Activated CD4-positive, alpha-beta T cell treated with anti-CD3 and anti-CD28 coated beads for 36 hours (primary cell): ENCODE data around the gene ZNF24. TPM values are rescaled to one million over a fixed set of nuclear protein-coding genes. Genes with fewer than 3 reads are reported as not detected.
A peak's percentile ranks its signal among the peaks of the same experiment; 100 is the strongest.

Experiments used
- ATAC-seq: fragments of 200-7000 bp; cut with Tn5 transposase; one replicate; pipeline ENCODE4 v1.10.0; 2021; ENCODE audit warnings: mild to moderate bottlenecking, moderate library complexity
- CTCF ChIA-PET: fragments of 350-600 bp; sonication (Branson Sonifier 250); formaldehyde crosslinking; loops from one replicate; lab custom pipeline; 2021; ENCODE audit warnings: antibody characterized with exemption; lab: Charles Lee
- POLR2A ChIA-PET: fragments of 350-600 bp; sonication (Branson Sonifier 250); formaldehyde crosslinking; loops from one replicate; lab custom pipeline; 2021; ENCODE audit warnings: antibody characterized with exemption, inconsistent platforms; lab: Charles Lee
- DNase-seq: peaks from one replicate; pipeline ENCODE4 v3.0.0-alpha.2; 2020
- H3K27ac Mint-ChIP-seq: one replicate; pipeline ENCODE4 v1.8.0; 2021; ENCODE audit warnings: mixed read lengths
- H3K27me3 Mint-ChIP-seq: one replicate; pipeline ENCODE4 v1.8.0; 2021; ENCODE audit warnings: mixed read lengths
- H3K36me3 Mint-ChIP-seq: one replicate; pipeline ENCODE4 v1.8.0; 2021; ENCODE audit warnings: low read depth, mixed read lengths
- H3K4me1 Mint-ChIP-seq: one replicate; pipeline ENCODE4 v1.8.0; 2021; ENCODE audit warnings: mixed read lengths
- H3K4me3 Mint-ChIP-seq: one replicate; pipeline ENCODE4 v1.8.0; 2021; ENCODE audit warnings: mild to moderate bottlenecking, moderate library complexity, mixed read lengths
- H3K9me3 Mint-ChIP-seq: one replicate; pipeline ENCODE4 v1.8.0; 2021; ENCODE audit warnings: low read depth, mixed read lengths
- intact Hi-C, 2 experiments: fragments of 100-400 bp; cut with DNase I in 1 of 2; cut with micrococcal nuclease in 1 of 2; formaldehyde crosslinking; loops; one replicate each; pipeline versions ENCODE4 v1.14.2 to v1.15.1; 2022 to 2024; cut with DNase I, micrococcal nuclease
- total RNA-seq, 2 experiments: library from RNA; stranded (reverse); gene quantifications; one replicate each; pipeline ENCODE4 v1.2.3, GENCODE V29; 2021

The ZNF24 gene
- total RNA-seq, 2 experiments from 2014 or later = 31.7 to 50.9 TPM

DNA sequence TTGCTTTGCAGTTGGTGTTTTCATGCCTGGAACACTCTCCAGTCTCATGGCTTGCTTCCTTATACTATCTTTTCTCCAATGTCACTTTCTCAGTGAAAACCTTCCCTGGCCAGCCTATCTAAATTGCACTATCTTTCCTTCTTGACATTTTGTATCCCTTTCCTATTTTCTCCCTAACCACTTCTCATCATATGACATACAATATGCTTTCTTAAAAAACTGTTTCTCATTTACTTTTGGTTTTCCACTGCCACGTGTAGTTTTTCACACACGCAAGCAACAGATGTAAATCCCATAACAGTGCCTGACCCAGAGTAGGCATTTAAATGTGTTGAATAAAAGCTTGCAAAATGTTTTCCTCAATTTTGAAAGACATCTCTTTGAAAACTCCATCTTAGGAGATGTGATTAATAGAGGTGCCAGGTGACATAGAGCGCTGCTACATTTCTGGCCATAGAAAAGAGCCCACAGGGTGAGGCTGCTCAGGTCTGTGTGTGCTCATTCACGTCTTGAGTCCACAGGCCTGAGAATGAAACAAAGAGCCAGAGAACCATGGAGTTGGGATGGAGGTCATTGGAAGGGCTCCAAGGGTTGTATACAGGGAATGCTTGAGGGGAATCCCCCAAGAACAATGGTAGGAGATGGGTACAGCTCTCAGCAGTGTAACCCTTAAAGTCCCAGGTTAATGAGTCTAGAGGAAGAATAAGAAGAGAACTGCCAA is 12.7 kb downstream of the ZNF24 start:
- Mint-ChIP-seq H3K4me3 (no peak overlapping the region), H3K4me1 (peaks cover 9% of the 10 kb centered on the region), H3K9me3 (peaks cover 2% of the 10 kb centered on the region), H3K36me3 (peaks cover 39% of the 10 kb centered on the region), H3K27me3 (no peaks in the 10 kb centered on the region), H3K27ac (no peak overlapping the region)
- POLR2A ChIA-PET = no interaction called here
- CTCF ChIA-PET = no interaction called here
- DNase-seq (no peak), ATAC-seq (no peak)
- intact Hi-C loops = no loop called here

- H3K27me3 Mint-ChIP-seq = no peaks in the 10 kb centered on the region
- H3K27ac Mint-ChIP-seq = no peak overlapping the region
- DNase-seq (no peak), ATAC-seq (no peak)
- no peak overlapping the region for H3K4me3 Mint-ChIP-seq
- H3K4me1 Mint-ChIP-seq = peaks cover 3% of the 10 kb centered on the region
- intact Hi-C loops = no loop called here
- peaks cover 2% of the 10 kb centered on the region for H3K9me3 Mint-ChIP-seq
- H3K36me3 Mint-ChIP-seq = peaks cover 17% of the 10 kb centered on the region
- CTCF ChIA-PET = no interaction called here
- POLR2A ChIA-PET = no interaction called here
Measured at GRCh38 chr18:35328868-35329267, 15.4 kb downstream of the ZNF24 start.

- Mint-ChIP-seq H3K36me3 (peaks cover 2% of the 10 kb centered on the region), H3K27me3 (no peaks in the 10 kb centered on the region), H3K9me3 (peaks cover 2% of the 10 kb centered on the region), H3K4me1 (peaks cover 3% of the 10 kb centered on the region), H3K27ac (peak overlapping the region; percentile 58), H3K4me3 (no peak overlapping the region)
- ChIA-PET POLR2A (no interaction called here), CTCF (interaction anchor here (0.6 kb wide), 2 partner anchors 19 to 177 kb away, joined by 3 to 8 read pairs; no protein-coding TSS in a partner anchor)
- intact Hi-C loops = no loop called here
- peak; percentile 70 for ATAC-seq
- no peak for DNase-seq
Measured at GRCh38 chr18:35326695-35327387, 17.4 kb downstream of the ZNF24 start.

GRCh38 chr18:35324926-35325655 is 19.1 kb downstream of the ZNF24 start:
- Mint-ChIP-seq H3K9me3 (peaks cover 2% of the 10 kb centered on the region), H3K27ac (no peak overlapping the region), H3K27me3 (no peaks in the 10 kb centered on the region), H3K4me3 (no peak overlapping the region), H3K4me1 (peaks cover 3% of the 10 kb centered on the region), H3K36me3 (peaks cover 2% of the 10 kb centered on the region)
- ChIA-PET POLR2A (no interaction called here), CTCF (no interaction called here)
- ATAC-seq (no peak), DNase-seq (no peak)
- intact Hi-C loops = no loop called here

GRCh38 chr18:35322486-35323458 is 21.4 kb downstream of the ZNF24 start:
- ChIA-PET POLR2A (no interaction called here), CTCF (no interaction called here)
- intact Hi-C loops = no loop called here
- H3K9me3 Mint-ChIP-seq = no peaks in the 10 kb centered on the region
- peaks cover 3% of the 10 kb centered on the region for H3K4me1 Mint-ChIP-seq
- DNase-seq (no peak), ATAC-seq (no peak)
- no peak overlapping the region for H3K4me3 Mint-ChIP-seq
- H3K36me3 Mint-ChIP-seq = no peaks in the 10 kb centered on the region
- no peaks in the 10 kb centered on the region for H3K27me3 Mint-ChIP-seq
- H3K27ac Mint-ChIP-seq = no peak overlapping the region

DNA sequence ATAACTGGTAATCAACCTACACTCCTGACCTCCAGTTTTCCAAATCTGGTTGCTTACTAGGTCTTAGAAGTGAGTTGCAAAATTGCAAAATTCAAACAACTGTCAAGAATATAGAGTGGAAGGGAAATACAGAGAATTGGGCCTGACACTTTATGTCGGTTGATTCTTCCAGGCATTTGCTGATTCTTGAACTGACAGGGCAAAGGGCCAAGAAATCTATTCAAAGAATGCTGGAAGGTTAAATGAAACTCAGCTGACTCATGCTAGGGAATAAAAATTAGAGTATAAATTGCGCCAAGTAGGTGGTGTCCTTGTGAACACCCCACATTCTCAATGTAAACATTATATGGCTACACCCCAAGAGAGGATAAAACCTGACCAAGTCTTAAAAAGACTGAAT is 32.7 kb downstream of the ZNF24 start:
- no peaks in the 10 kb centered on the region for H3K27me3 Mint-ChIP-seq
- H3K36me3 Mint-ChIP-seq = peaks cover 36% of the 10 kb centered on the region
- H3K4me3 Mint-ChIP-seq = no peak overlapping the region
- H3K4me1 Mint-ChIP-seq = no peaks in the 10 kb centered on the region
- ATAC-seq (no peak), DNase-seq (no peak)
- H3K9me3 Mint-ChIP-seq = peaks cover 59% of the 10 kb centered on the region
- no peak overlapping the region for H3K27ac Mint-ChIP-seq
- POLR2A ChIA-PET = no interaction called here
- intact Hi-C loops = no loop called here
- CTCF ChIA-PET = interaction anchor here (0.8 kb wide), 1 partner anchor 28 kb away, joined by 3 read pairs; no protein-coding TSS in a partner anchor

- ChIA-PET POLR2A (no interaction called here), CTCF (interaction anchor here (0.9 to 1.7 kb wide), 2 partner anchors 18 to 32 kb away, joined by 3 to 6 read pairs; partner anchors contain the start of gene ZSCAN30)
- H3K27me3 Mint-ChIP-seq = no peaks in the 10 kb centered on the region
- H3K27ac Mint-ChIP-seq = no peak overlapping the region
- intact Hi-C loops = no loop called here
- ATAC-seq (no peak), DNase-seq (no peak)
- no peak overlapping the region for H3K4me3 Mint-ChIP-seq
- H3K9me3 Mint-ChIP-seq = peaks cover 63% of the 10 kb centered on the region
- H3K36me3 Mint-ChIP-seq = peaks cover 82% of the 10 kb centered on the region
- no peaks in the 10 kb centered on the region for H3K4me1 Mint-ChIP-seq
Measured at GRCh38 chr18:35306588-35307250, 37.5 kb downstream of the ZNF24 start.

- intact Hi-C loops = no loop called here
- DNase-seq (no peak), ATAC-seq (no peak)
- H3K27me3 Mint-ChIP-seq = no peaks in the 10 kb centered on the region
- no peaks in the 10 kb centered on the region for H3K4me1 Mint-ChIP-seq
- CTCF ChIA-PET = interaction anchor here (1.5 kb wide), 1 partner anchor 42 kb away, joined by 5 read pairs; no protein-coding TSS in a partner anchor
- POLR2A ChIA-PET = interaction anchor here (1.3 kb wide), 1 partner anchor 14 kb away, joined by 4 read pairs; the partner anchor contains the start of gene ZSCAN30
- H3K27ac Mint-ChIP-seq = no peak overlapping the region
- no peak overlapping the region for H3K4me3 Mint-ChIP-seq
- peaks cover 56% of the 10 kb centered on the region for H3K9me3 Mint-ChIP-seq
- peaks cover 95% of the 10 kb centered on the region for H3K36me3 Mint-ChIP-seq
Measured at GRCh38 chr18:35303610-35304009, 40.6 kb downstream of the ZNF24 start.

GRCh38 chr18:35296060-35296459 is 48.2 kb downstream of the ZNF24 start:
- Mint-ChIP-seq H3K4me3 (no peak overlapping the region), H3K27me3 (no peaks in the 10 kb centered on the region), H3K4me1 (peaks cover 19% of the 10 kb centered on the region), H3K27ac (no peak overlapping the region), H3K9me3 (peaks cover 24% of the 10 kb centered on the region), H3K36me3 (peaks cover 77% of the 10 kb centered on the region)
- ChIA-PET CTCF (no interaction called here), POLR2A (no interaction called here)
- ATAC-seq (no peak), DNase-seq (no peak)
- intact Hi-C loops = no loop called here

DNA sequence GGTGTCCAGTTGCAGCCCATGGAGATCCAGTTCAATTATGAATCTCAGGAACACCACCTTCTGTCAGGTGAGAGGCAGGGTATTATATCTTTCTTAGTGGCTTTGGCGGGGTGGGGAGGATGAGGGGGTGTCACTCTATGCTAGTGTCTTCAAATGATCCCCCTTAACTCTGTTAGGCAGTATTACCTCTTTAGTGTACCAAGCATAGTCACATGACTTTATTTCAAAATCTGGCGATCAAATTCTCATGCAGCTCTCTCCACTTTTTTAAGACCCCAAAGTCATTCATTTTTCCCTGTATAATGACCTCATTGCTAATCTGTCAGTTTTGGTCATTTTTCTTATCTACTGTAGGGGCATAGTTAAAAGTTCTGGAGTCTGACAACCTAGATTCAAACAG is 53.1 kb downstream of the ZNF24 start:
- POLR2A ChIA-PET = no interaction called here
- ATAC-seq = no peak
- peaks cover 53% of the 10 kb centered on the region for H3K36me3 Mint-ChIP-seq
- H3K9me3 Mint-ChIP-seq = peaks cover 5% of the 10 kb centered on the region
- CTCF ChIA-PET = no interaction called here
- no peaks in the 10 kb centered on the region for H3K27me3 Mint-ChIP-seq
- peaks cover 45% of the 10 kb centered on the region for H3K4me1 Mint-ChIP-seq
- intact Hi-C loops = loop anchor here in 1 of 2 experiments (2.0 to 5.0 kb wide), 5 partner anchors 250 to 836 kb away; partner anchors contain the start of genes ELP2, MAPRE2, RPRD1A and SLC39A6
- peak overlapping the region; percentile 96 for H3K27ac Mint-ChIP-seq
- peak overlapping the region; percentile 96 for H3K4me3 Mint-ChIP-seq
- no peak for DNase-seq
